Gastrocnemius medialis (tissue), 4 donors: ENCODE data around the gene GRHL3. TPM values are rescaled to one million over a fixed set of nuclear protein-coding genes. Genes with fewer than 3 reads are reported as not detected.

Experiments used
- ATAC-seq, 2 donors: fragments of 150-250 bp; one replicate each; pipeline ENCODE4 v1.9.1; 2016
- DNase-seq, 2 donors: peaks; one replicate each; pipeline ENCODE4 v3.0.0-alpha.2; 2019
- H3K27ac ChIP-seq, 4 donors: fragments of 200-600 bp; sonication (generic); 1 replicate in 1 of 4; 2 replicates in 3 of 4; pipeline ENCODE4 v1.5.1; 2016 to 2018; ENCODE audit warnings: mild to moderate bottlenecking in 2 of 4, moderate library complexity in 1 of 4
- H3K27me3 ChIP-seq, 3 donors: fragments of 200-600 bp; sonication (generic) in 2 of 3; 1 replicate in 1 of 3; 2 replicates in 2 of 3; pipeline versions ENCODE4 v1.5.1 to v1.6.0; 2016 to 2019; ENCODE audit warnings: mild to moderate bottlenecking in 1 of 3, moderate library complexity in 1 of 3
- H3K36me3 ChIP-seq, 2 donors: fragments of 200-600 bp; sonication (generic) in 1 of 2; one replicate each; pipeline ENCODE4 v1.5.1; 2017 to 2018
- H3K4me1 ChIP-seq, 2 donors: fragments of 200-600 bp; sonication (generic) in 1 of 2; one replicate each; pipeline ENCODE4 v1.5.1; 2016 to 2017; ENCODE audit warnings: mild to moderate bottlenecking in 2 of 2
- H3K4me3 ChIP-seq, 4 donors: fragments of 200-600 bp; sonication (generic) in 3 of 4; 1 replicate in 1 of 4; 2 replicates in 3 of 4; pipeline ENCODE4 v1.5.1; 2016 to 2019; ENCODE audit warnings: mild to moderate bottlenecking in 2 of 4
- H3K9me3 ChIP-seq, 3 donors: fragments of 200-600 bp; sonication (generic) in 2 of 3; 1 replicate in 1 of 3; 2 replicates in 2 of 3; pipeline ENCODE4 v1.5.1; 2016 to 2019
- POLR2A ChIP-seq, 2 donors: fragments of 450-650 bp; IDR thresholded peaks; one replicate each; pipeline ENCODE4 v1.6.1; 2017; ENCODE audit warnings: antibody characterized with exemption in 2 of 2, mild to moderate bottlenecking in 2 of 2, moderate library complexity in 2 of 2
- in situ Hi-C, 4 donors: fragments of 200-750 bp; cut with MboI; loops; one replicate each; pipeline versions ENCODE4 v1.15.0 to v1.8.0; 2017; ENCODE audit warnings: low sequenced_read_pairs in 4 of 4
- intact Hi-C: fragments of 100-400 bp; cut with DNase I; formaldehyde crosslinking; loops from one replicate; pipeline ENCODE4 v1.15.1; 2023; ENCODE audit warnings: low total_unique reads
- total RNA-seq, 4 donors: library from RNA; depleted of rRNA; stranded (reverse); fragments of >200 nt; gene quantifications; one replicate each; pipeline versions ENCODE4 v1.1.0 to v1.2.3, GENCODE V29; 2016
- TF ChIP-seq, protein P1 (sequence below), 5 experiments: fragments of 450-650 bp in 3 of 5; fragments of 200-600 bp in 2 of 5; sonication (generic) in 2 of 5; IDR thresholded peaks in 4 of 5; conservative IDR thresholded peaks in 1 of 5; 1 replicate in 4 of 5; 2 replicates in 1 of 5; pipeline ENCODE4 v1.5.1; 2016 to 2019; ENCODE audit warnings: antibody characterized with exemption in 5 of 5, mild to moderate bottlenecking in 3 of 5, moderate library complexity in 3 of 5

GRHL3 gene
- total RNA-seq, 4 donors from 2014 or later = not detected

DNA sequence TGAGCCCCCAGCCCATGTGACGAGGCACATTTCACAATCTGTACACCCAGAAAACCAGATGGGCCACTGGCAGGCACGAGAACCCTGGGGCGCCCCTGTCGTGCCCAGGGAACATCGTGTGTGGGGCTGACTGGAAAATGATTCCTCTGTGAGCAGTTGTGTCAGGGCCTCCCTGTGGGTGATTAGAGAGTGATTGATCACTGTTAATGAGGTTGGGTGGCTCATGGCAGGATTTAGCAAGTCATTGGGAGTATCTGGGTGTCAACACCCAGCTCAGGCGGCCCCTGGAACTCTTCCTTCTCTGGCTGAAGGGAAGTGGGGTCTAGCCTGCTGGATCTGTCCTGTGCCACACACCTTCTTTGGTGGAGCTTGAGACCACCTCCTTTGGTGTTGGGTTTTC is 5.7 kb downstream of the GRHL3 start:
- intact Hi-C loops = no loop called here
- H3K4me1 ChIP-seq = peaks cover 0 to 4% of the 10 kb centered on the region in 2 donors

DNA sequence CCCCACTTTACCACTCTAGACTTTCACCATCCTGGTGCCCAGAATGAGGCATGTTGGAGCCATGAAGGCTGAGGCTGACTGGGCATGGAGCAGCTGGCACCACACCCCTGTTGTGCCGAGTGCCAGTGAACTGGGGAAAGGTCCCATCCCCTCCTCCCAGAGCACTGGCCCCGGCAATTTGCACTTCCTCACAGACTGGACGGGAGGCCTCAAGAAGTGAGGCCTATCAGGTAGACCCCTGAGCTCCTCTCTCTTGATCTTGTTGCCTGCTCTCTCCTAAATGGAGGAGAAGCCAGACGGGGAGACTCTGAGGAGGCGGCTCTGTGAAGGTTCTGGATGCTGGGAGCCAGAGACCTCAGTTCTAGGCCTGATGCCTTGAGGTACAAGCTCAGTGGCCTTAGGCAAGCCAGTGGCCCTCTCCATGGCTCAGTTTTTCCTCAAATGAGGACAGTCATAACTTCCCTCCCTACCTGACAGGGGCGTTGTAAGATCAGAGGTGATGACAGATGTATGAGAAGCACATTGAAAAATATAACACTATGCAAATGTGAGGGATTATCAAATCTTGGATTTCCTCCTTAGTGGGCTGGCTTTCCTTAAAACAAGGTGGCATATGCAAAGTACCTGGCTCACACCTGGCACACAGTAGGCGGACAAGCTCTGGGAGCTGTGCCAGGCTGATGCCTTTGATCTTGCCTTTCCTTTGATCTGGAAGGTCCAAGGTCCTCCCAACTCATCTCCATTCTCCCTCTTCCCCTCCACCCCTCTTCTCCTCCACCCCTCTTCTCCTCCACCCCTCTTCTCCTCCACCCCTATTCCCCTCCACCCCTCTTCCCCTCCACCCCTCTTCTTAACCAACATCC is 6.7 kb downstream of the GRHL3 start:
- Histone ChIP-seq H3K4me3 (no peak overlapping the region), H3K9me3 (no peaks in the 10 kb centered on the region), H3K4me1 (peaks cover 0 to 4% of the 10 kb centered on the region in 2 donors), H3K27ac (no peak overlapping the region), H3K36me3 (no peaks in the 10 kb centered on the region), H3K27me3 (peaks cover 0 to 11% (median 0%) of the 10 kb centered on the region in 3 donors)
- ATAC-seq = no peak
- in situ Hi-C loops (no loop called here), intact Hi-C loops (no loop called here)
- no peak for DNase-seq
- TF ChIP-seq, protein P1, sequence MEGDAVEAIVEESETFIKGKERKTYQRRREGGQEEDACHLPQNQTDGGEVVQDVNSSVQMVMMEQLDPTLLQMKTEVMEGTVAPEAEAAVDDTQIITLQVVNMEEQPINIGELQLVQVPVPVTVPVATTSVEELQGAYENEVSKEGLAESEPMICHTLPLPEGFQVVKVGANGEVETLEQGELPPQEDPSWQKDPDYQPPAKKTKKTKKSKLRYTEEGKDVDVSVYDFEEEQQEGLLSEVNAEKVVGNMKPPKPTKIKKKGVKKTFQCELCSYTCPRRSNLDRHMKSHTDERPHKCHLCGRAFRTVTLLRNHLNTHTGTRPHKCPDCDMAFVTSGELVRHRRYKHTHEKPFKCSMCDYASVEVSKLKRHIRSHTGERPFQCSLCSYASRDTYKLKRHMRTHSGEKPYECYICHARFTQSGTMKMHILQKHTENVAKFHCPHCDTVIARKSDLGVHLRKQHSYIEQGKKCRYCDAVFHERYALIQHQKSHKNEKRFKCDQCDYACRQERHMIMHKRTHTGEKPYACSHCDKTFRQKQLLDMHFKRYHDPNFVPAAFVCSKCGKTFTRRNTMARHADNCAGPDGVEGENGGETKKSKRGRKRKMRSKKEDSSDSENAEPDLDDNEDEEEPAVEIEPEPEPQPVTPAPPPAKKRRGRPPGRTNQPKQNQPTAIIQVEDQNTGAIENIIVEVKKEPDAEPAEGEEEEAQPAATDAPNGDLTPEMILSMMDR (IDR thresholded peaks at IDR 0.05 in 4 of 5, conservative IDR thresholded peaks at IDR 0.05 in 1 of 5) = no peak
- TF ChIP-seq POLR2A (IDR thresholded peaks at IDR 0.05) = no peak

More for the DNA sequence above, 5.7 kb downstream of the GRHL3 start:
- Histone ChIP-seq H3K27me3 (peaks cover 0 to 18% (median 6%) of the 10 kb centered on the region in 3 donors), H3K36me3 (no peaks in the 10 kb centered on the region), H3K4me3 (no peak overlapping the region), H3K9me3 (no peaks in the 10 kb centered on the region), H3K27ac (no peak overlapping the region)
- ATAC-seq = no peak
- no peak for TF ChIP-seq POLR2A (IDR thresholded peaks at IDR 0.05)
- TF ChIP-seq, protein P1 (IDR thresholded peaks at IDR 0.05 in 4 of 5, conservative IDR thresholded peaks at IDR 0.05 in 1 of 5) = no peak
- in situ Hi-C loops = no loop called here
- no peak for DNase-seq

DNA sequence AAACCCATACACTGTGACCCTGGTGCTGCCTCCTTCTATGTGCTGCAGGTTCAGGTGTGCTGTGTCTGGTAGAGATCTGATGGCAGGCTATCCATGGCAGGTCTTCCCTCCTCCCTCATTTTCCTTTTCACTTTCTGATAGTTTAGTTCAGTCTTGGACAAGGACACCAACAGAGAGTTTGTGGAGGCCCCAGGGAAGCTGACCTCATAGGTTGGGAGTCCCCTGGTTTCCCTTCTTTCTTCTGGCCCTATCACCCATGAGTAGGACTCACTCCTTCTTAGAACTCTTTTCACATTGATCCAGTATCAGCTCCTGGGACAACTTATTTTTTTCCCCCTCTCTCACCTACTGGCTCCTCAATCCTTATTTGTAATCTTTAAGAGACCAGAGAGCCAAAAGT is 8.3 kb downstream of the GRHL3 start:
- no peak for TF ChIP-seq POLR2A (IDR thresholded peaks at IDR 0.05)
- TF ChIP-seq, protein P1 (IDR thresholded peaks at IDR 0.05 in 4 of 5, conservative IDR thresholded peaks at IDR 0.05 in 1 of 5) = no peak
- DNase-seq (no peak), ATAC-seq (no peak)
- H3K4me3 ChIP-seq = no peak overlapping the region
- H3K27me3 ChIP-seq = no peaks in the 10 kb centered on the region
- H3K9me3 ChIP-seq = no peaks in the 10 kb centered on the region
- in situ Hi-C loops = no loop called here
- intact Hi-C loops = no loop called here
- H3K27ac ChIP-seq = no peak overlapping the region
- H3K4me1 ChIP-seq = no peaks in the 10 kb centered on the region
- no peaks in the 10 kb centered on the region for H3K36me3 ChIP-seq

DNA sequence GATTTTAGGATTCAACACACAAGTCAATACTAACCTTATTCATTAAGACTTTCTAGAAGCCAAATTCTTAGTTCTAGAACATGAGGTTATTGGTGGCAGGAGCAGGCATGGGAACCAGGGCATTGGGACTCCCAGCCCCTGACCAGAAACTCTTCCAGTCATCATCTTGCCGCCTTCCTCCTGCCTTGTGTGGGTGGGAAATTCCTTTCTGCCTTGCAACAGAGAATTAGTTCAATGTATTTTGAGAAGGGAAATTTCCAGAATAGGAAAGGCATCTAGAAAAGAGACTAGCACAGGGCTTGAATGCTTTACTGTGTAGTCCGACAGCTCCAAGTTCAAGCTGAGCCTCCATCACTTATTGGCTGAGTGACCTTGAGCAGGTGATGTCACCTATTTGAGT is 8.7 kb downstream of the GRHL3 start:
- ATAC-seq (no peak), DNase-seq (no peak)
- H3K4me1 ChIP-seq = no peaks in the 10 kb centered on the region
- no peak overlapping the region for H3K27ac ChIP-seq
- no peak overlapping the region for H3K4me3 ChIP-seq
- H3K27me3 ChIP-seq = no peaks in the 10 kb centered on the region
- no peaks in the 10 kb centered on the region for H3K9me3 ChIP-seq
- in situ Hi-C loops = no loop called here
- H3K36me3 ChIP-seq = no peaks in the 10 kb centered on the region
- intact Hi-C loops = no loop called here
- TF ChIP-seq, protein P1 (IDR thresholded peaks at IDR 0.05 in 4 of 5, conservative IDR thresholded peaks at IDR 0.05 in 1 of 5) = no peak
- TF ChIP-seq POLR2A (IDR thresholded peaks at IDR 0.05) = no peak
